Effector CD4-positive, alpha-beta T cell (primary cell): ENCODE data around the gene MICOS13.

Experiments used
- DNase-seq: peaks from one replicate; pipeline ENCODE4 v3.0.0-alpha.2; 2020

Gene MICOS13

GRCh38 chr19:5666921-5667610 is 13.2 kb downstream of the MICOS13 start:
- DNase-seq: no peak

GRCh38 chr19:5665781-5666513 is 14.4 kb downstream of the MICOS13 start:
- no peak for DNase-seq

DNA sequence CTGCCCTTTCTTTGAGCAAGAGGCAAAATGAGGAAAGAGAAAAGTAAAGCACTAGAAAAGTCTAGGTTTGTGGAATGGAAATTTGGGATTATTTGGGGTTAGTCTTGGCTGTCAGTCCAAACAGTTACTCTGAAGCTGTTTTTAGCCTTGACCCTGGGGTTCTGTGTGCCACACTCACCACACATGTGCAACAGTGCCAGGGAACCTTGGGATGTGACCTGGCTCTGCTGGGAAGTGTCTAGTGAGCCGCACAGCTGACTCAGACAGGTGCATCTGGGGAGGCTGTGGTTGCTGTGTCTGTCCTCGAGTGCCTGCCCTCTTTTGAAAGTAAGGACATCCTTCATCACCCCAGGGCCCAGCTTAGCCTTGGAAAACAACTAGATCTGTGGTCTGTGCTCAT is 15.8 kb downstream of the MICOS13 start:
- no peak for DNase-seq

DNA sequence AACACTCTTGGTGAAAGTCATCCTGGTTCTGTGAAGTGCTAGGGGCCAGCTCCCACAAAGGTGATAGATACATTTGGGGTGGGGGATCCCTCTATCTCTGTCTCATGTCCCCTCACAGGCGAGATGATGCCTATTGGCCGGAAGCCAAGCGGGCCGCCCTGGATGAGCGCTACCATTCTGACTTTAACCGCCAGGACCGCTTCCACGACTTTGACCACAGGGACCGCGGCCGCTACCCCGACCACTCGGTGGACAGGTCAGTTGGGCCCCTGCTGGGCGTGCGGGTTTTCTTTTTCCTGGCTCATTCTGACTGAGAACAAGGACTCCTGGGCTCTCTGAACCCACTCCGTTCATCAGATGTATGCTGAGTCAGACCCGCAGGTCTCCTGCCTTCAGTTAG is 16.4 kb downstream of the MICOS13 start:
- DNase-seq: no peak

GRCh38 chr19:5661483-5661882 is 18.8 kb downstream of the MICOS13 start:
- no peak for DNase-seq

DNA sequence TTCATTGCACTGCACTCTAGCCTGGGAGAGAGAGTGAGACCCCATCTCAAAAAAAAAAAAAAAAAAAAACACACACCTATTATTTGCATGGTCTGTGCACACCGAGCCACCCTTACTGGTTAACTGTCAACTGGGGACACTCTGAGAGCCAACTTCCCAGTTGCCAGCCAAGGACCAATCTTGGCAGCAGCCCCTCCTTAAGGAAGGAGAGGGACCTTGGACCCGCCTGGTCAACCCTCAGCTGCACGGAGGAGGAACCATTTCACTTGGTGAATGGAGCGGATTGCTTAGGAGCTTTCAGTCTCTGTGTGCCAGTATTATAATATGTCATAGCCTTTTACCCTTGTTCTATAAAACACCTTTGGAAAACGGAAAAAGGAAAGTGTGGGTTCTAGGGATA is 24.9 kb downstream of the MICOS13 start:
- no peak for DNase-seq

DNA sequence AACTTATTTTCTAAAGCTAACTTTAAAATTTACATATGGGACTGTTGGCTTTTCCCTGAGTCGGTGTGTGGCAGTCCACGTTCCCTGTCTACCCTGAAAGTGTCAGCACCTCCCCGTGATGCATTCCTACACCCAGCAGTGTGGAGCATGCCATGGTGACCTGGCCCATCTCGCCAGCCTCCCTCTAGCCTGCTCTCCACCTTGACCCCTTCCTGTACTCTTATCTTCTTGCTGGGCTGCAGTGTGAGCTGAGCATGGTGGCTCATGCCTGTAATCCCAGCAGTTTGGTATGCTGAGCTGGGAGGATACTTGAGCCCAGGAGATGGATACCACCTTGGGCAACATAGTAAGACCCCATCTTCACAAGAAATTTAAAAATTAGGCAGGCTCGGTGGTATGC is 25.4 kb downstream of the MICOS13 start:
- no peak for DNase-seq

GRCh38 chr19:5652261-5652660 is 28.1 kb downstream of the MICOS13 start:
- no peak for DNase-seq

DNA sequence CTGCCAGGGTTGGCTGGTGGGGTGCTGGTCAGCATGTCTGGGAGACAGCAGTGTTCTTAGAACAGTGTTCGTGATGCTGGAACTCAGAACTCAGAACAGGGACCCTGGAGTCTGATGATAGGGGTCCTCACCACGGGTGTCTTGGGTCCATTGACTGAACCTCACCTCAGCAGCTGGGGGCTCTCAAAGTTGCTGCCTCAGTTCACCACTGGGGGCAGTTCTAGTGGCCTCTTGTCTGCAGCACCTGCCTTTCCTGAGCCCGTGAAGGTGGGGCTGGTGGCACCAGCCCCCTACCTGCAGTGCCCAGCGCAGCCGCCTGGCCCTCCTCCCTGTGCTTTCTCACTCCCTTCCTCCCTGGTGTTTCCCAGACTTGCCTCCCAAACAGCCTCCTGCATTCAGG is 29.0 kb downstream of the MICOS13 start:
- DNase-seq: no peak

DNA sequence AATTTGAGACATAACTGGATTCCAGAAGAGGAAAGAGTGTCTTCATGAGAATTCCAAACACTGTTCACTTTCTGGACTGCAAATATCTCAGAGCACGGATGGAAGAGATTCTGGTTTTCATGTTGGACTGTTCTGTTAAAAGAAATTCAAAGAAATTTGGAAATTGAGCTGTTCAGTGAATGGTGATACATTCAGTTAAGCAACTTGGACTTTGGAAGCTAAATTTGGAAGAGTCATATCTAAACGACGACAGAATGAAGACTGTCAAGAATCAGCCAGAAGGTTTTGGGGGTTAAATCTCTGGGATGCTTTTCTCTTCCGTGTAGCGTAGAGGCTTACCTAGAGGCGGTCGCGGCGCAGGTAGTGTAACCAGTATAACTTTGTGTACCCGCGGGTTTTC is 31.9 kb downstream of the MICOS13 start:
- no peak for DNase-seq

GRCh38 chr19:5646703-5647102 is 33.6 kb downstream of the MICOS13 start:
- no peak for DNase-seq

DNA sequence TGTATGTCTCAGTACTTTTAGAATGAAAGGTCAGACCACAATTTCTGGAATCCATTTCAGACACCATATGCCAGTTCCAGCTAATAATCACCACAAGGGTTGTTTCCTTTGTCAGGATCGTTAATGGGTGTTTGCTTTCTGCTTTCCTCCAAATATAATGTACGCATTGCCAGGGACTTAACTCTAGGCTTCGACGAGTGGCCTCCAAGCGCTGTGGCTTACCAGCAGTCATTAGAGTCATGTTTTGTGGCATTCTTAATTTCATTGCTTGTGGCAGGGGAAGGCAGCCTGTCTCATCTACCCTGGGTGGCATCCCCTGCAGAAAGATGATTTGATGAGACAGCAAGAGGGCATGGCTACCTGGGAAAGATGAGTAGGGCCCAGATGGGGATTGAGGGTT is 34.9 kb downstream of the MICOS13 start:
- DNase-seq: no peak

DNA sequence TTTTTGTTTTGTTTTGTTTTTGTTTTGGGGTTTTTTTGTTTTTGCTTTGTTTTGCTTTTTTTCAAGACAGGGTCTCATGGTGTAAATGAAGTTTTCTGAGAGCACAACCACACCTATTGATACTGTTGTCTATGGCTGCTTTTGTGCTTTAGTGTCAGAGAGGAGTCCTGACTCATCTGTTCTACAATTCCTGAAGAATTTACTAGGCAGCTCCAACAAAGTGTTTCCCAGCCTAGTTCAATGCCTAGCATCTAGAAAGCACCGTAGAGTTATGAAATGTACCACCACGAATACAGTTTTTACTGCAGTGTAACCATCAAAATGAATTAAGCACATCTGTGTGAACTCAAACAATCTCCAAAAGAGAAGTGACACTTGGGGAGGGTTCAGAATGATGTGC is 36.3 kb downstream of the MICOS13 start:
- no peak for DNase-seq

- no peak for DNase-seq
These were observed 37.3 kb downstream of the MICOS13 start for GRCh38 chr19:5643060-5643459.

GRCh38 chr19:5642204-5642603 is 38.1 kb downstream of the MICOS13 start:
- no peak for DNase-seq

DNA sequence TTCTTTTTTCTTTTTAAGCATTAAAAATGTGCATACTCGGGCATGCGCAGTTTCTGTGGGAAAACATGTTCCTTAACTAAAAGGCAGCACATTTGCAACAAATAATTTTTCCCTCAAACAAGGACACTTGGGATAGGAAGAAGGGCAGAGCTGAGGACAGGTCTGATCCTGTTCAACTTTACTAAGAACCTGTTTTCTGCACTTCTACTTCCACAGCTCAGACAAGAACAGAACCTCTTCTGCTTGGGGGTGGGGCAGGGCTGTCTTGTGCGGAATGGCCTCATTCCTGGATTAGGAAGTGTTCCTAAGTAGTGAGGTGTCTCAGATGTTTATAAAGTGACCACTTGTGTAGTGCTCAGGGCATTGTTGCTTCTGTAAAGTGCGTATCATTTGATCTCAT is 39.1 kb downstream of the MICOS13 start:
- no peak for DNase-seq

- DNase-seq: no peak
These were observed 42.3 kb downstream of the MICOS13 start for GRCh38 chr19:5637971-5638370.

- no peak for DNase-seq
These were observed 44.9 kb downstream of the MICOS13 start for GRCh38 chr19:5635427-5635826.

- DNase-seq: no peak
These were observed 47.7 kb downstream of the MICOS13 start for GRCh38 chr19:5632657-5633056.

DNA sequence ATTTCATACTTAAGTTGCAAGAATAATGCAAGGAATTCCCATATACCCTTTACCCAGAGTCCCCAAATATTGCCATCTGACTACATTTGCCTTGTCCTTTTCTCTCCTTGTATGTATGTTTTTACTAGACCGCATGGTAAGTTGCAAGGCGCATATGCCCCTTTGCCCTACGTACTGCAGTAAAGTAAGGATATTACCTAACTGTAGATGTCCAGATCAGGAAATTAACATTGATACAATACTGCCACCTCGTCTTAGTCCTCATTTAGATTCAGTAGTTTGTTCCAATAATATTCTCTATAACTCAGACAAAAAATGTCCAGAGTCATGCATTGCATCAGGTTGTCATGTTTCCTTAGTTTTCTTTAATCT is 48.1 kb downstream of the MICOS13 start:
- no peak for DNase-seq

- no peak for DNase-seq
These were observed 48.6 kb downstream of the MICOS13 start for GRCh38 chr19:5631567-5632240.

DNA sequence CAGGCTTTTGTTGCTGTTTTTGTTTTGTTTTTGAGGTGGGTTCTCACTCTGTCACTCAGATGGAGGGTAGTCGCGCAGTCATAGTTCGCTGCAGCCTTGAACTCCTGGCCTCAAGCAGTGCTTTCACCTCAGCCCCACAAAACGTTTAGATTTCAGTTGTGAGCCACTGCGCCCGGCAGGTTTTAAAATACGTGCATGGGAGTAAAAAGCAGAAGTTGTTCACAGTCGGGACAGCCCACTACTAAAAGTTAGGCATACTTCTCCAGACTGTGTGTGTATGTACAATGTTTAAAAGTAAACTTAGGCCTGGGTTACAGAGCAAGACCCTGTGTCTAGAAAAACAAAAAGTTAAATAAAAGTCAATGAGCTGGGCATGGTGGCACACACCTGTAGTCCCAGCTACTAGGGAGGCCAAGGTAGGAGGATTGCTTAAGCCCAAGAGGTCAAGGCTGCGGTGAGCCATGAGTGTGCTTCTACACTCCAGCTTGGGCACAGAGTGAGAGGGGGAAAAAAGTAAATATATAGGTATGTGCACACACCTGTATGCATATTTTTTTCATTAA is 51.3 kb downstream of the MICOS13 start:
- no peak for DNase-seq

GRCh38 chr19:5628461-5628860 is 51.9 kb downstream of the MICOS13 start:
- DNase-seq: no peak
